HG03064 (cell line): Measurements from ENCODE around the gene WDR82.

Experiments used
- ATAC-seq: cut with Tn5 transposase; IDR thresholded peaks from one replicate; pipeline ENCODE4 v1.9.1; 2021; ENCODE audit warnings: low read depth; ENCODE audit not compliant: unreplicated experiment

The WDR82 gene

GRCh38 chr3:52227117-52227516 lies 51.3 kb downstream of the WDR82 start:
- no peak for ATAC-seq

DNA sequence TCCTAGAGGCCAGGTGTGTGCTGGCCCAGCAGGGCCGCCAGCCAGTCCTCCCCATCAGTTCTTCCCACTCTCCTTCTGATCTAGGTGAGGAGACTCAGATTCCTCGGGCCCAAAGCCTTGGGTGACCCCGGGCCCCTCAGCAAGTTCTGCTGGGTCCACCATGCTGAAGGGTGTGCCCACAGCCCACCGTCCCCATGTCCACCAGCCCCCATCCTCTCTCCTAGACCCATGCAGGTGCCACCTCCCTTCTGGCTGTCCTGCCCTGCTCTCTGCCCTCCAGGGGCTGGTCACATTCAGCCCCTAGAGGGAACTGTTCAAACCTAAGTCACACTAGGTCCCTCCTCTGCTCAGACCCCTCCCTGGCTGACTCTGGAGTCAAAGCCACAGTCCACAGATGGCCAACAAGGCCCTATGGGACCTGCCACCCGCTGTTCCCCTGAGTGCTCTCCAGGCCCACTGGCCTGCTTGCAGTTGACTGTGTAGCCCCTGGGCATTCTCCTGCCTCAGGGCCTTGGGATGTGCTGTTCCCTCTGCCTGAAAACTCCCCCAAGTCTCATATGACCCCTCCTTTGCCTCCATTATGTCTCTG lies 52.1 kb downstream of the WDR82 start:
- no peak for ATAC-seq

DNA sequence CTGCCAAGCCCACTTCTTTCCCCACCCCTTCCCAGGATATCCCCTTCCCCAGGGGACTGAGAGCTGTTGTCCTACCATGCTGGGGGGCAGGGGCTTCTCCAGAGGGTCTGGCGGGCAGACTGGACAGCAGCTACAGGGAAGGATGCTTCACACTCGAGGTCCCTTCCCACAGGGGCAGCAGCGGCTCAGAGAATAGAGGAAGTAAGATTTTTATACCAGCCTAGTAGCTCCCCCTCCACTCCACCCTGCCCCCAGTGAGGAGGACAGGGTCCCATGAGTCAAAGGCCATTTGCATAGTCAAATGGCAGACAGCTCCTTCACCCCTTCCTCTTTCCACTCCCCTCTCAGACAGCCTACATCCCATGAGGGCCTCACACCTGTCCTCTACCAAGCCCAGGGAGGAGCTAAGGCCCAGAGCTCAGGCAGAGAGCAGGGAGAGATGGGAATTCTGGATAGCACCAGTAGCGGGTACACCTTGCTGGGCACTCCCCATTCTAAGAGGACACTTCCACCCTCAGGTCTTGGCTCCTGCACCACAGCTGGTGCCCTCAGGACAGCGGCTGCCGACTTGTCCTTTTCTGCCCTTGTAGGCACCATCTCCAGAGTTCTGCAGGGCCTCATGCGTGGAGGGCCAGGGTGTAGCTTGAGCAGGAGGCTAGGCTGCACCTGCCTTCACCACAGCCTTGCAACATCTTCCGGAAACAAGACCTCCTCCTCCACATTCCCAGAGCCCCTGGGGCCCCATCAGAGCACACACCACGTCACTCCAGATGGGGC lies 52.8 kb downstream of the WDR82 start, which contains the start of gene TLR9:
TSS of gene TLR9 (minus strand) at position 194 of the 777 bp plus-strand sequence. CDS start at position 78, 116 bp downstream.
- ATAC-seq: peak; percentile 62

DNA sequence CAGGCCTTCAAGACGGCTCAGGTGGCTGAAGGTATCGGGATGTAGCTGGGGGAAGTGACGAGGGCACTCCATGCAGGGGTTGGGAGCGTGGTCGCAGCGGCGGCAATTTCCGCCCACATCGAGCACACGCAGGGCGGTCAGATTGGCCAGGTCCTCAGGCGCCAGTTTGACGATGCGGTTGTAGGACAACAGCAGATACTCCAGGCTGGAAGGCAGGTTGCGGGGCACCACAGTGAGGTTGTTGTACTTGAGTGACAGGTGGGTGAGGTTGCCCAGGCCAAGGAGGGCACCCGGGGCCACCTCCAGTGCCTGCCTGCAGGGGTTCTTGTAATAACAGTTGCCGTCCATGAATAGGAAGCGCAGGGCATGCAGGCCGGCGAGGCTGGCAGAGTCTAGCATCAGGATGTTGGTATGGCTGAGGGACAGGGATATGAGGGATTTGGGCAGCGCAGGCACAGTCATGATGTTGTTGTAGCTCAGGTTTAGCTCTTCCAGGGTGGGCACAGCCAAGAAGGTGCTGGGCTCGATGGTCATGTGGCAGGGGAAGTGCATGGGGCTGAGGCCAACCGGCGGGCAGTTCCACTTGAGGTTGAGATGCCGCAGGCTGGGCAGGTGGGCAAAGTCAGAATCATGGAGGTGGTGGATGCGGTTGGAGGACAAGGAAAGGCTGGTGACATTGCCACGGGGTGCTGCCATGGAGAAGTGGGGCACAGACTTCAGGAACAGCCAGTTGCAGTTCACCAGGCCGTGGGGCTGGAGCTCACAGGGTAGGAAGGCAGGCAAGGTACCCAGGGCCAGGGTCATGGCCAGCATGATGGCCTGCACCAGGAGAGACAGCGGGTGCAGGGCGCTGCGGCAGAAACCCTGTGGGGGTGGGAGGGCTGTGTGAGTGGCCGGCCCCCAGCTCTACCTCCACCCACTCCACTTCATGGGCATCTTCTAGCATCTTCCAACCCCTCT lies 54.7 kb downstream of the WDR82 start:
- no peak for ATAC-seq

DNA sequence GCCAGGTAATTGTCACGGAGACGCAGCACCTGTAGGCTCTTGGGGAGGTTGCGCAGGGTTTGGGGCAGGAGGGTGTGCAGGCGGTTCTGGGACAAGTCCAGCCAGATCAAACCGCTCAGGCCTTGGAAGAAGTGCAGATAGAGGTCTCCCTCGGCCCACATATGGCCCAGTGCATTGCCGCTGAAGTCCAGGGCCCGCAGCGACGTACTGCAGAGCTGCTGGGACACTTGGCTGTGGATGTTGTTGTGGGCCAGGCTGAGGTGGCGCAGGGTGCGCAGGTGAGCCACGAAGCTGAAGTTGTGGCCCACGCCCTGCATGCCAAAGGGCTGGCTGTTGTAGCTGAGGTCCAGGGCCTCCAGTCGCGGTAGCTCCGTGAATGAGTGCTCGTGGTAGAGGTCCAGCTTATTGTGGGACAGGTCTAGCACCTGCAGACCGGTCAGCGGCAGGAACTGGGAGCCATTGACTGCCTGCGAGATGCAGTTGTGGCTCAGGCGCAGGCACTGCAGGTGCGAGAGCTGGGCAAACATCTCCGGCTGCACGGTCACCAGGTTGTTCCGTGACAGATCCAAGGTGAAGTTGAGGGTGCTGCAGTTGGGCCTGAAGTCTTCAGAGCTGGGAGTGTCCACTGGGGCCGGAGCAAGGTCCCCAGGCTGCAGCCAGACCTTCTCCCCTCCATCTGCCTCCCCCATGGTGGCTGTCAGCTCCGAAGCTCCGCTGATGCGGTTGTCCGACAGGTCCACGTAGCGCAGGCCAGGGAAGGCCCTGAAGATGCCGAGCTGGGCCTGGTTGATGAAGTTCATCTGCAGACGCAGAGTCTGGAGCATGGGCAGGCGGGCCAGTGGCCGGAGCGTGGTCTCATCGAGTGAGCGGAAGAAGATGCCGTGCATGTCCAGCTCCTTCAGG lies 55.9 kb downstream of the WDR82 start:
- ATAC-seq: no peak

GRCh38 chr3:52221563-52222318 lies 56.7 kb downstream of the WDR82 start:
- no peak for ATAC-seq

- no peak for ATAC-seq
These were observed 57.3 kb downstream of the WDR82 start for GRCh38 chr3:52221141-52221562.

GRCh38 chr3:52220380-52221026 lies 57.9 kb downstream of the WDR82 start:
- ATAC-seq: no peak

DNA sequence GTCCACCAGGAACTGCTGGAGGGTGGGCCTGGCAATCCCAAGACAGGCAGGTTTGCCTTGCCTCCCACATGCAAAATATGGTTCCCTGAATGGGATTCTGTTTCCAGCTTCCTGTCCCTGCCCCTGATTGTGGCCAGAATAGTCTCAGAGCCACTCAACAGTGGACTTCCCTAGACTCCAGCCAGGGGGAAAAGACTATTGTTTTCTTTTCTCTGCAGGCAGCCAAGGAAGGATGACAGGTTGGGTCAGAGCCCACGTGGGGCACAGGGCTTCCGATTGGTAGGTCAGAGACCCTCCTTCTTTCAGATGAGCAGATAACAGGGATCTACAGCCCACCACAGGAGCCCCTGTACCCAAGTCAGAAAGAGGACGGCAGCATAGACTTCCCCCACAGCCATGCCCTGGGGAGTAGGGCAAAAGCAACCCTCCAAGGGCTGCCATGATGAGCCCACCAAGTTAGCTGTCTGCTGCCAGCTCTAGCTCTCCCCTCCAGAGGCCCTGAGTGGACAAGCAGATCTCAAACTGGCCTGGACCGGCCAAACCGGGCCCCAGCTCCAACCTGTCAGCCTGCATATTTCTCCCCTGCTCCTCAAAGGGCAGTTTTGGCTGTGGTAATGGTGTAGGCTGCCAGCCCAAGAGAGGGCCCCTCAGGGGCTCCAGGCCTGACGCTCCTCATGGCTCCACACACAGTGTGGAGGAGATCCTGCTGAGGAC lies 59.4 kb downstream of the WDR82 start:
- ATAC-seq: no peak

GRCh38 chr3:52218454-52218853 lies 60.0 kb downstream of the WDR82 start:
- ATAC-seq: no peak

GRCh38 chr3:52218026-52218425 lies 60.4 kb downstream of the WDR82 start:
- no peak for ATAC-seq

DNA sequence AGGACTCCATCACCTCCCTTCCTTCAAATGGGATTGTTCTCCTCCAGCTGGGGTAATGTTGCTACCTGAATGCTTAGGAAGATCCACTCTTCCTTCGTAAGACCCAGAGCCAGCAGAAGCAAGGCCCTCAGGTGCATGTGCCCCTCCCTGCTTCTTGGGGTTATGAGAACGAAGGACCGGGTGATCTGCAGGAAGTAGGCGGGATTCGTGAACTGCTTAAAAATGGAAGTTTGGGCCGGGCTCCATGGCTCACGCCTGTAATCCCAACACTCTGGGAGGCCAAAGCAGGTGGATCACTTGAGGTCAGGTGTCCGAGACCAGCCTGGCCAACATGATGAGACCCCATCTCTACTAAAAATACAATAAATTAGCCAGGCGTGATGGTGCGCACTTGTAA lies 61.0 kb downstream of the WDR82 start:
- ATAC-seq: no peak

DNA sequence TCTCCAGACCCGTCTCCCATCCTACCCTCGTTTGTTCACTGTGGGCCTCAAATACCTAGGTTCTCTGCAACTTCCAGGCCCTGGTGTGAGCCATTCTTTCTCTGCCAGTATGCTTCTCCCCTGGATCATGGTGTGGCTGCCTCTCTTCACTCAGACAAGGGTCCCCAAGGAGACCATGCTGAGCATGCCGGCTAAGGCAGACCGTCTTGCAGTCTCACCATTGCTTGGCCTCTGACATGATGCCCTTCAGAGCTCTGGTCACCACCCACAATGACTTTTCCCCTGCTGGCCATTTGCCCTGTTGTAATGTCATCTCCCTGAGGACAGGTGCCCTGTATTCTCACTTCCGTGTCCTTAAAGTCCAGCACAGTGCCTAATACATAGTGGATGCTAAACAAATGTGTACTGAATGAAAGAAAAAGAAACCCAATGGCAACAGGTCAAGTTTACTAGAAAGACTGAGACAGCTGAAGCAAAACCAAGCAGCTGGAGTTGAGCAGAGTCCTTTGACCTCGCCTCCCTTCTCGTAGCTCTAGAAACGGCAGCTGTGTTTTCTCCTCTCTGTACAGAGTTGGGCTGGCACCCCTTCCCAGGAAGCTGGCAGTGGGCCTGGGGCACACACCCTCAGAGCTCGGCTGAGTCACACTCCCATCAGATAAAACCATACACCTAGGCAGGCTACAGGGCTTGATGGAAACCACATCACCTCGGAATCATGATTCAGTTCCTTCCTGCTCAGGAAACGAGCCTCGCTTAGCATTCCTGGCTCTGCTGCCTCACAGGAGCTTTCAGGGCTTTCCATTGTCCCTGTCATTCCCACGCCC lies 61.7 kb downstream of the WDR82 start:
- ATAC-seq: no peak

- no peak for ATAC-seq
These were observed 63.1 kb downstream of the WDR82 start for GRCh38 chr3:52215351-52215750.

- ATAC-seq: no peak
These were observed 64.5 kb downstream of the WDR82 start for GRCh38 chr3:52213901-52214300.

DNA sequence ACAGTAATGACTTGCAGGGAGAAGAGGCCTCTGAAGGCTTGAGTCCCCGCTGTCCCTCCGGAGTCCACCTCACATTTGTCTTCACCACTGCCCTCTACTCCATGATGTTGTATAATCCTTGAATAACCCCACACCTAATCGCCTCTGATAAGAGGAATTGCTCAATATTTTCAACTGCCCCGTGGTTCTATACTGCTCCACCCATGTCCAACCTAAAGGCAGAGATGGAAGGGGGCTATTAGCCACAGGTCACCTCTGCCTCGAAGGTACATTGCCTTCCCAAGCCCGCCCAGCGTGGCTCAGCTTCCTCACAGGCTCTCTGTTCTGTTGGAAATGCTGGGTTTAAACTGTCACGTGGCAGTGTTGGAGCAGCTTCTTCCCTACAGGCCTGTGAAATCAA lies 65.4 kb downstream of the WDR82 start:
- ATAC-seq: no peak

DNA sequence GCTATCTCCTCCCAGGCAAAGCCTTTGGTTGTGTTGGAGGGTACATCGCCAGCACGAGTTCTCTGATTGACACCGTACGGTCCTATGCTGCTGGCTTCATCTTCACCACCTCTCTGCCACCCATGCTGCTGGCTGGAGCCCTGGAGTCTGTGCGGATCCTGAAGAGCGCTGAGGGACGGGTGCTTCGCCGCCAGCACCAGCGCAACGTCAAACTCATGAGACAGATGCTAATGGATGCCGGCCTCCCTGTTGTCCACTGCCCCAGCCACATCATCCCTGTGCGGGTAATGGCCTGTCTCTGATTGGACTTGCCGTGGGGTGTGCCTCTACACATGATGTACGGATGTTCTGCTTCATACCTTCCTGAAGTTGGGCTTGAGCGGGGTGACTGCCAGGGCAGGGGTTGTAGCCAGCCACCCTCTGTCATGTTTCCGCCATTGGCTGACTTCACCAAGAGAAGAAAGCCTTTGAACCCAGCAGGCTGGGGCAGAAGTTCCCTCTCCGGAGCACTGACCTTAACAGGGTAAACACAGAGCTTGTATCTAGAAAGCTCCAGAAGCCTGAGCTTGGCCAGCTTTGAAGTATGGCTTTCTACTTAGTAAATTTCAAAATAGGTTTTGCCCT lies 67.1 kb downstream of the WDR82 start:
- ATAC-seq: no peak
